ENCODE data around the gene OR4X1. TPM values are rescaled to one million over a fixed set of nuclear protein-coding genes. Genes with fewer than 3 reads are reported as not detected.
"Not testable (repeated sequence)": the region's sequence is repeated elsewhere in the genome, so short reads cannot be mapped to it uniquely, and the experiment has no call there.

OR4X1 gene, protein sequence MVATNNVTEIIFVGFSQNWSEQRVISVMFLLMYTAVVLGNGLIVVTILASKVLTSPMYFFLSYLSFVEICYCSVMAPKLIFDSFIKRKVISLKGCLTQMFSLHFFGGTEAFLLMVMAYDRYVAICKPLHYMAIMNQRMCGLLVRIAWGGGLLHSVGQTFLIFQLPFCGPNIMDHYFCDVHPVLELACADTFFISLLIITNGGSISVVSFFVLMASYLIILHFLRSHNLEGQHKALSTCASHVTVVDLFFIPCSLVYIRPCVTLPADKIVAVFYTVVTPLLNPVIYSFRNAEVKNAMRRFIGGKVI
- not detected in 2 replicates for total RNA-seq

DNA sequence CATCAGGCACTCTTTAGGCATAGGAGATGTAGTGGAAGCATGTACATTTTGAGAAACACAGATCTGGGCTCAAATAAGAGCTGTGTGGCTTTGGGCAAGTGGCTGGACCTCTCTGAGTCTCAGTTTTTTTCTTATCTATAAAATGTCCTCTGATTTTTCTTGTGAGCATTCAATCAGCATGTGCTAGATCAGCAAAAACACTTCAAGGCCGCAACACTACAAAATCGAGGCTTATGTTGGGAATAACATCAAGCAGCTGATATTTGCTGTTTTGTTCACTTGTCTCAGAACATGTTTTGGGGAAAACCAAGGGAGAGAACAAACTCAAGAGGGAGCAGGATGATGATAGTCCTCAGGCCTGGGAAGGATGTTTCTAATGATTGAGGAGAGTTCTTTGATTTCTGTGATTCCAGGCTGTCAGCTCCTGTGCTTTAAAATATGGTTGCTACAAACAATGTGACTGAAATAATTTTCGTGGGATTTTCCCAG, at the start of gene OR4X1:
Gene OR4X1 (plus strand): TSS at position 439 of the 489 bp plus-strand sequence. CDS start 0 bp downstream, at position 439.
- intact Hi-C loops (cut with micrococcal nuclease) = no loop called here

DNA sequence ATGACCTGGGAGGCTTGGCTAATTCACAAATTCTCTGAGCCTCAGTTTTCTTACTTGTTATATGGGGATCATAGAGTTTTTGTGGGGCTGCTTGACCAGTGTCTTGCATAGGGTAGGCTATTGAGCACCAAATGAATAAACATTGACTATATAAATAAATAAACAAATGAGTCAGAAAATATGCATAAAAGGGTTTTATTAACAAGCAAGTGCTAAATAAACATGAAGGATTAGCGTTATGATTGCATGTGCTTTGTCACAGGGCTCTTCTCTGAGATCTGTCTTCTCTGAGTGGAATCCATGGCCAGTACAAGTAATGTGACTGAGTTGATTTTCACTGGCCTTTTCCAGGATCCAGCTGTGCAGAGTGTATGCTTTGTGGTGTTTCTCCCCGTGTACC, 47.2 kb upstream of the OR4X1 start, which contains the start of gene OR4B1:
Gene OR4B1 (plus strand): TSS at position 301 of the 400 bp plus-strand sequence. CDS start 0 bp downstream, at position 301.
- intact Hi-C loops (cut with micrococcal nuclease) = no loop called here

DNA sequence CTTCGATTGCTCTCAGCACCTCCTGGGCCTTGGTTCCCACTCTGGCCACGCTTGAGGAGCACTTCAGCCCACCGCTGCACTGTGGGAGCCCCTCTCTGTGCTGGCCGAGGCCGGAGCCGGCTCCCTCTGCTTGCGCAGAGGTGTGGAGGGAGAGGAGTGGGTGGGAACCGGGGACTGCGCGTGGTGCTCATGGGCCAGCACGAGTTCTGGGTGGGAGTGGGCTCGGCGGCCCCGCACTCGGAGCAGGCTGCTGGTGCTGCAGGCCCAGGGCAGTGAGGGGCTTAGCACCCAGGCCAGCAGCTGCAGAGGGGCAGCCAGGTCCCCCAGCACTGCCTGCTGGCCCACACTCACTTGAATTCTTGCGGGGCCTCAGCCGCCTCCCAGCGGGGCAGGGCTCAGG, 34.9 kb upstream of the OR4X1 start:
- intact Hi-C loops (cut with micrococcal nuclease) = no loop called here

DNA sequence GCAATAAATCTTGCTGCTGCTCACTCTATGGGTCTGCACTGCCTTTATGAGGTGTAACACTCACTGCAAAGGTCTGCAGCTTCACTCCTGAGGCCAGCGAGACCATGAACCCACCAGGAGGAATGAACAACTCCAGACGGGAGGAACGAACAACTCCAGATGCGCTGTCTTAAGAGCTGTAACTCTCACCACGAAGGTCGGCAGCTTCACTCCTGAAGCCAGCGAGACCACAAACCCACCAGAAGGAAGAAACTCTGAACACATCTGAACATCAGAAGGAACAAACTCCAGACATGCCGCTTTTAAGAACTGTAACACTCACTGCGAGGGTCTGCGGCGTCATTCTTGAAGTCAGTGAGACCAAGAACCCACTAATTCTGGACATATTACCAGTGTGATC, 33.6 kb upstream of the OR4X1 start:
- intact Hi-C loops (cut with micrococcal nuclease) = not testable (repeated sequence)

DNA sequence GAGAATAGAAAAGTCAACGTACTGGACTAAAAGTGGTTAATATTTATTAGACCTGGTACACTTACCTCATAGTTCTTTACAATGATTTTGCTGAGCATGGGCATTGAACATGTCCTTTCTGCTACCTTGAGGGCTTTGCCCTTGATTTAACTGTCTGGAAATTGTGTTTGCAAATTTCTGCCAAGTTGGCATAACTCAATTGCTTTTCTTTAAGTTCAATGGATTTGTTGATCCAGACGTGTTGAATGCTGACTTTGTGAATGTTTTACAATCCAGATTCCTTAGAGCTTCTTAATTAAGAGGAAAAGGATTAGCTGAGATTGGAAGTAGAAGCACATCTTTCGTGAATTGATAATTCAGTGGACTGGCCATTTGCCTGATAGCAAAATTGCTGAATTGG, 25.9 kb upstream of the OR4X1 start:
- intact Hi-C loops (cut with micrococcal nuclease) = no loop called here

DNA sequence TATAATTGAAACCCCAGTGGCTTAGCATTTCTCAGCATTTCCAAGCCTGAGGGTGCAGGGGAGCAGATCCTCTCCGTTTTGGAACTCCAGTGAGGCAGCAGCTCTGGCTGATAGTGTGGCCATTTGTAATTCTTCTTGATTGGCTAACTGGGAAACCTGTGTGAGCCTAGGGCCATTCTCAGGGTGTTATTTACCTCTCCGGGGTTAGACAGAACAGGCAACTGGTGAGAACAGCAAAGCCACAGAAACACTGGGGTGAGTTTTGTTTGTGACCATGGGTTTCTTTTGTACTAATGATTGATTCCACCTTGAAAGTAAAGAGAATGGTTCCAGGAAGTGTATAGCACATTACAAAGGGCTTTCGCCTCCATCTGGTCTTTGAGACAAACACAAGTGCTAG, 21.2 kb upstream of the OR4X1 start:
- intact Hi-C loops (cut with micrococcal nuclease) = no loop called here

DNA sequence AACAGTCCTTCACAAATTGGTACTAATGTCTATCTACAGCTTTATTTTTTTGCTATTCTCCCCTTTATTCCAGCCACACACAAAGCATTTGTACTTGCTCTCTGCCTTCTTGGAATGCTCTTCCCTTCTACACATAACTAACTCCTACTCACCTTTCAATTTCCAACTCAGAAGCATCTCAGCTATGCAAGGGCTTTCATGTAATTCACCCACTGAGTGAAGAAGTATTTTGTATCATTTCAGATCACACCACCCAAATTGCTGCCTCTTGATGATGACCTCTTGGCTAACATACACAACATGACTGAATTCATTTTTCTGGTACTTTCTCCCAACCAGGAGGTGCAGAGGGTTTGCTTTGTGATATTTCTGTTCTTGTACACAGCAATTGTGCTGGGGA, 18.9 kb upstream of the OR4X1 start, which contains the start of gene OR4X2:
Gene OR4X2 (plus strand): TSS at position 301 of the 400 bp plus-strand sequence. CDS start 0 bp downstream, at position 301.
- intact Hi-C loops (cut with micrococcal nuclease) = no loop called here

DNA sequence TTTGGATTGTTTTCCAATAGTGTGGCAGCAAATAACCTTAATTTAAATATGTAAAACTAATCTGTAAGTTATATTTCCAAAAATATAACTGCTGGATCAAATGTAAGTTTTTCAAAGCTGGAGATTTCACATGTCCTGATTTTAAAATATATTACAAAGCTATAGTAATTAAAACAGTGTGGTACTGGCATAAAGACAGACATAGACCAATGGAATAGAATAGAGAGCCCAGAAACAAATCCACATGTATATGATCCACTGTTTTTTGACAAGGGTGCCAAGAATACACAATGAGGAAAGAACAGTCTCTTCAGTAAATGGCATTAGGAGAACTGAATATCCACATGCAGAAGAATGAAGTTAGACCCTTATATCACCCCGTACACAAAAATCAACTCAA, 14.8 kb upstream of the OR4X1 start:
- intact Hi-C loops (cut with micrococcal nuclease) = no loop called here

DNA sequence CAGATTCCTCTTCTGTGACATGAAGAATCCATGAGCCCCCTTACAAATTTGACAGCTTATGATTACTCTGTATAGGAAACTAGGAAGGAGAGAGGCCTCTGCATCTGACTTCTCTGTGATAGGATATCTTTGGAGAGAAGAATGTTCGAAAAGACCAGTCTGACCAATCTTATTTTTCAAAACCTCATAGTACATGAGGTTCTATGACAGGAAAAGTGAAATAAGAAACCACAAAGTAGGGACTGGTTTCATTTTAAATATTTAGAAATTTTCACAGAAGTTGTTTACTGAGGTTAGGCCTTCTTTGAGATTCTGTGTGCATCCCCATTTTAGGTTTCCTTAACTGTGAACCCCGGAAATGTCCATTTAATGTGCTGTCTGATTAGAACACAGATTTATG, 2.1 kb upstream of the OR4X1 start:
- intact Hi-C loops (cut with micrococcal nuclease) = no loop called here

DNA sequence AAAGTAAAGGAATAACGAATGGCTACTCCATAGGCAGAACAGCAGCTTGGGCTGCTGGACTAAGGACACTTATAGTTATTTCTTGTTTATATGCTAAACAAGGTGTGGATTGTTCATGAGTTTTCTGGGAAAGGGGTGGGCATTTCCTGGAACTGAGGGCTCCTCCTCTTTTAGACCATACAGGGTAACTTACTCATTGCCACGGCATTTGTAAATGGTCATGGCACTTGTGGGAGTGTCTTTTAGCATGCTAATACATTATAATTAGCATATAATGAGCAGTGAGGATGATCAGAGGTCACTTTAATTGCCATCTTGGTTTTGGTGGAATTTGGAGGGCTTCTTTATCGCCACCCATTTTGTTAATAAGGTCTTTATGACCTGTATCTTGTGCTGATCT, 7.0 kb downstream of the OR4X1 start:
- intact Hi-C loops (cut with micrococcal nuclease) = no loop called here

DNA sequence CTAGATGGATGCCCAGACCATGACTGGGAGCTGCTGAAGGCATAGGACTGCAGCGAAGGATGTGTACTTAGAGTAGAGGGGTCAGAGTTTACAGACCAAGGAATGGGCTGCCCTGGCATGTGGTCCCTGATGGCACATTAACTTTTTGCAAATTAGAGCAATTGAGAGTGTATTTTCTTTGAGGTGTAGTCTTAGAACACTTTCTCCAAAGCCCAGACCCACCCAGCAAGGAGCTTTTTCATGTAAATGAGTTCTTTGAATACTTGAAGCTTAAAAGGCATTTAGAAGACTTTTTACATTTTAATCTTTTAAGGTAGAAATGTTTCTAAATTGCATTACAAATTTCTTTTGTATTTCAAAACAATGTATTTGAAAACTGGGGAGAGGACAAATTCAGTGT, 8.9 kb downstream of the OR4X1 start:
- intact Hi-C loops (cut with micrococcal nuclease) = no loop called here

DNA sequence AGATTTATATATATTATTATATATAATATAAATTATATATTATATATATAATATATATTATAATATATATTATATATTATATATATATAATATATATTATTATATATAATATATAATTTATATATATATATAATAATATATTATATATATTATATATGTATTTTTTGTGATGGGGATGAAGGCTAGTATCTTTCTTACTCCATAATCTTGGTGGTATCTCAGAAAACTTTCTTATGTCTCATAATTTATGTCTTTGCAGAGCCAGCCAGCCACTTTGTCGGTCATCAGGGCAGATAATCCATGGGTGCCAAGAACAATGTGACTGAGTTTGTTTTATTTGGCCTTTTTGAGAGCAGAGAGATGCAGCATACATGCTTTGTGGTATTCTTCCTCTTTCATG, 42.3 kb downstream of the OR4X1 start, which contains the start of gene OR4S1:
Gene OR4S1 (plus strand): TSS at position 301 of the 400 bp plus-strand sequence. CDS start 0 bp downstream, at position 301.
- intact Hi-C loops (cut with micrococcal nuclease) = loop anchor here (2.0 to 5.0 kb wide), 2 partner anchors 374 to 1689 kb away; no protein-coding TSS in a partner anchor

DNA sequence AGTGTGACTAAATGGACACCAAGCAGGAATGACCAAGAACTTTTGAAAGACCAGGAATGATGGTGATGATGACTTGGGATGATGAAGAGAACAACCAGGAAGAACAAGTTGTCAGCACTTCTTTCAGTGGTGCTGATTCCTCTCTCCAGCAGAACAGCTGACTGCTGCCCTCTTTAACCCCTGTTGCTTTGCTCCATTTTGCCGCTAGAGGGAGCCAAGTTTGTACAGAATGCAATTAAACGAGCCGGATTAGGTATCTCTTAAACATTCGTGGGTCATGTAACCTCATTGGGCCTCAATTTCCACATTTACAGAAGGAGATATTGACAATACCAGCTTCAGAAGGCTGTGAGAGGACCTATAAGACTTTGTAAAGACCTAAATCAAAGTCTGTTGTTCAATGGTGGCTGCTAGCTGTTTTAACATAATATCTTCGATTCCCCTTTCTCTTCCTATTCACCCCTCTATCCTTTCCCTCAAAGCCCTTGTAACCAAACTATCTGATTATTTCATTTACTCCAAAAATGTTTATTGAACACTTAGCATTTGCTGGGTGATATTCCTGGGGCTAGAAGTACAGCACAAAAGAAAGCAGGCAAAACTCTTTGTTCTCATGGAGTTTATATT, 44.2 kb downstream of the OR4X1 start:
- intact Hi-C loops (cut with micrococcal nuclease) = loop anchor here (1.0 to 5.0 kb wide), 5 partner anchors 135 to 1687 kb away; no protein-coding TSS in a partner anchor

DNA sequence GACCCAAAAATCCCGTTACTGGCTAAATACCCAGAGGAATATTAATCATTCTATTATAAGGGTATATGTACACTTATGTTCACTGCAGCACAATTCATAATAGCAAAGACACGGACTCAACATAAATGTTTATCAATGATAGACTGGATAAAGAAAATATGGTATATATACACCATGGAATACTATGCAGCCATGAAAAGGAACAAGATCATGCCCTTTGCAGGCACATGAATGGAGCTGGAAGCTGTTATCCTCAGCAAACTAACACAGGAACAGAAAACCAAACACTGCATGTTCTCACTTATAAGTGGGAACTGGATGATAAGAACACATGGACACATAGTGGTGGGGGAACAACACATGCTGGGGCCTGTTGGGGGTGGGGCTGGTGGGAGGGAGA, 49.9 kb downstream of the OR4X1 start:
- intact Hi-C loops (cut with micrococcal nuclease) = not testable (repeated sequence)

Other genes starting within 250 kb of the OR4X1 start
- gene OR4B1, start 47.1 kb upstream of the OR4X1 start, total RNA-seq = not detected in 2 replicates
- not detected in 2 replicates for gene OR4X2, start 18.8 kb upstream of the OR4X1 start, total RNA-seq
- not detected in 2 replicates for gene OR4S1, start 42.4 kb downstream of the OR4X1 start, total RNA-seq
- gene OR4C3, start 61.1 kb downstream of the OR4X1 start, total RNA-seq = not detected in 2 replicates
- not detected in 2 replicates for gene OR4C5, start 102.6 kb downstream of the OR4X1 start, total RNA-seq
- gene OR4A47, start 224.9 kb downstream of the OR4X1 start, total RNA-seq = not detected in 2 replicates